HG03521 (cell line): ENCODE data around the gene PKN2.
A peak's percentile ranks its signal among the peaks of the same experiment; 100 is the strongest.

Source experiments
- ATAC-seq: cut with Tn5 transposase; IDR thresholded peaks from one replicate; pipeline ENCODE4 v1.9.1; 2021; ENCODE audit warnings: mild to moderate bottlenecking, moderate library complexity; ENCODE audit not compliant: unreplicated experiment

Gene PKN2

GRCh38 chr1:88683541-88684481 lies at the start of gene PKN2:
Gene PKN2, plus strand, starts transcription at chr1:88684273. Its CDS starts 308 bp downstream, at chr1:88684581.
- ATAC-seq, result peak; percentile 86

GRCh38 chr1:88634538-88634937 lies 49.5 kb upstream of the PKN2 start:
- no peak for ATAC-seq

DNA sequence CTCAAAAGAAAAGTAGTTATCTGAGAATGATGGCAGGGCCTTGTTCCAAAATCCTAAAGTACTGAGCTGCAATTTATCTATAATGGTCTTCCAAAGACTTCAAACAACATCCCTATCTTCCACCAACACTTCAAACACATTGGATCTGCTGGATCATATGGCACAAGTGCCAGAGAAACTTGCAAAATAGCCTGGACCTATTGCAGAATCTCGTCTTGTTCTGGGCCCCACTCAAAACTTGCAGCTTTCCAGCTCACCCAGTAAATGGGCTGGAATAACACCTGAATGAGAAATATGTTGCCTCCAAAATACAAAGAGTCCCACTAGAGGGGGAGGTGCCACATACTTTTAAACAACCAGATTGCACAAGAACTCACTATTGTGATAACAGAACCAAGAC lies 44.0 kb upstream of the PKN2 start:
- no peak for ATAC-seq

GRCh38 chr1:88645886-88646285 lies 38.2 kb upstream of the PKN2 start:
- no peak for ATAC-seq

DNA sequence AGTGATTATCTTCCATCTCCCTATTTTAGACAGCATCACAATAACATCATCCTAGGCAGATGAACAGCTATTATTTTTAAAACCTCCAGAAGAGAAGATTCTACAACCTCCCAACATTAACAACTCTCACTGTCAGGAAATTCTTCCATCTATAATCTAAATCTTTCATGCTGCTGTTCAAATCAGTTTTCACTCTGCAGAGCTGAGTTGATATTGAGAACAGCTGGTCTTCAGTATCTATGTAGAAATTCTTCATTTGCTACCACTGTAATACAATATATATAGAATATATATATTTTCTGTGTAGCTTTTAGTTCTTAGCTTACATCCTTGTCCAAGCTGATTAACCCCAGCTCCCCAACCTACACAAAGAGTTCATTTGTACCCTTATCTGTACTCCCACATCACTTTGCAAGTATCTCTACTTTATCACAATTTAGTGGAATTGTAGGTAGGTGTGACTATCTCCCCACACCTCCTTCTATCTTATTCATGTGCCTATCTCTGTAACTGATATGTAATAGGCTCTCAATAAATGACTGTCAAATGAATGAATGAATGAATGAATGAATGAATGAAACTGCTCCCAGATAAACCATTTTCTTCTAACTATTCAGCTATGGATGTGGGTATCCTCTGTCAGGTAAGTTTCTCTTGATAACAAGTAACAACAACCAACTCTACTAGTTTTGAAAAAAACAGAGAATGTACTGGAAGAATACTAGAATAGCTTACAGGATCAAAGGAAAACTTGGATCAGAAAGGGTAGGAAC lies 37.4 kb upstream of the PKN2 start:
- no peak for ATAC-seq

DNA sequence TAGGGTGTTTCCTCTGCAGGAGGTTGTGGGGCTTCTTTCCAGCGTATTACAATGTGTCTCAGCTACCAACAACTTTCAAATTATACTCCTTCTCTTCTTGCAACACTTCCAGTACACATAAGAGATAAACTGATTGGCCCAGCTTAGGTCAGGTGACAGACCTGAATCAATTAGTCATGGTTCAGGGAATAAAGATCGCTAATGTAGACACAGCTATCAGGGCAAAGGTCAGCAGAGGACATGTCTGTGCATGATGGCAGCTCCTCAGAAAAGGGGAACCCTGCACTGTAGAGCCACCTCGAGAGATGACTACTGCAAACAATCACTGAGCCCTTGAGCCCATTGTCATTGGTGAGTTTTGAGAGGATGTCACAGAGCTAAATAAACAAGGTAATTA lies 36.8 kb upstream of the PKN2 start:
- no peak for ATAC-seq

- no peak for ATAC-seq
These were observed 36.2 kb upstream of the PKN2 start for GRCh38 chr1:88647749-88648415.

GRCh38 chr1:88648706-88649105 lies 35.4 kb upstream of the PKN2 start:
- ATAC-seq, result no peak

DNA sequence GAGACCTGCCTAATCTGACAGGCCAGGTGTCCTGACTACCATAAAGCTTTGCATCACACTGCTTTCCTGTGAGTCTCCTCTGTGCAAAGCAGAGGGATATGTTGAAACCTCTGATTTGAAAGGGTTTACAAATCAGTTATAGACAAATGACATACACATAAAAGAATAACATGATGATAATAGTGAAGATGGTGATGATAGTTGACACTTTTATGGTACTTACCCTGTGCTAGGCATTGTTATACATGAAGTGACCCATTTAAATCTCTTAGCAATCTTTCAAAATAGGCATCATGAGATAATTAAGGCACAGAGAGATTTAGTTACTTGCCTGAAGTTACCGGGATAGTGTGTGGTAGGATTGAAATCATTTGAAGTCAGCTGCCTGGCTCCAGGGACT lies 34.1 kb upstream of the PKN2 start:
- no peak for ATAC-seq

DNA sequence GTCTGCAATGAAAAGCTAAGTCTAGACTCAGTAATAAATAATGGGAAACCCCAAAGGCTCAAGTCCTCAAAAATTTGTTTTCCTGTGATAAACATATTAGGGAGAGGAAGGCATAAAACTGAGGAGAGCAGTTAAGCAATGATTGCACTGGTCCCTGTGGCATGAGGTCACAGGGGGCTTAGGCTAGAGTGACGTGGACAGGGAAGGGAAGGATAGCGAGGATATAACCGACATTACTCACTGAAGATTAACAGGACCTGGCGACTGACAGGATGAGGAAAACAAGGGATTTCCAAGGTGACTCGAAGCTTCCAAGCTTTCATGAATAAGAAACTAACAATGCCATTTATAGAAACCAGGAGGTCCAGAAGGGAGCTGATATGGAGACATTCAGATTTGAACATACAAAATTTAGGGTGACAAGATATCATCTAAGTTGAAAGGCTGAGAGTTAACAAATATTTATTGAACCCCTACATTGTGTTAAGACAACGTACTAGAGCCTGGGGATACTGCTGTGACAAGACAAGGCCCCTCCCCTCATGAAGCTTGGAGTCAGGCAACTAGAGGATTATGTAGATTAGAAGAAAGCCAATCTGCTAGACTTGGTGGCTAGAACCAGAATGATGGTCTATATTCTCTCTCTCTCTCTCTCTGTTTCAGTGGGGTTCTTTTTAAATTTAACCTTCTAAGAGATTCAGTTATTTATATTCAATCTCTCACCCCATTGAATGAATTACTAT lies 33.2 kb upstream of the PKN2 start:
- ATAC-seq, result no peak

DNA sequence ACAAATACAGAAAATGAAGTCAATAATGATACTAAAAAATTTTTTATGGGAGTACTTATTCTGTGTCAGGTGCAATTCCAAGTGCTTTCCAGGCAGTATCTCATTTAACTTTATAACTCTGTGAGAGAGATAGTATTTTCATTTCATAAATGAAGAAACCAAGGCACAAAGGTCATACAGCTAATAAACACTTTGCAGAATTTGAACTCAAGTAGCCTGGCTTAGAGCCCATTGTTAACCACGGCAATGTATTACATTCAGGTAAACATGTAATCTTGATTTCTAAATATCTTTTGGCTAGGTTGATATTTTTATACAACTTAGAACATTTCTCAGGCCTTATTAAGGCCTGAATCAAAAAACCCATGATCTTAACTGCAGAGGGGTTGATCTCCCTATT lies 28.9 kb upstream of the PKN2 start:
- no peak for ATAC-seq

DNA sequence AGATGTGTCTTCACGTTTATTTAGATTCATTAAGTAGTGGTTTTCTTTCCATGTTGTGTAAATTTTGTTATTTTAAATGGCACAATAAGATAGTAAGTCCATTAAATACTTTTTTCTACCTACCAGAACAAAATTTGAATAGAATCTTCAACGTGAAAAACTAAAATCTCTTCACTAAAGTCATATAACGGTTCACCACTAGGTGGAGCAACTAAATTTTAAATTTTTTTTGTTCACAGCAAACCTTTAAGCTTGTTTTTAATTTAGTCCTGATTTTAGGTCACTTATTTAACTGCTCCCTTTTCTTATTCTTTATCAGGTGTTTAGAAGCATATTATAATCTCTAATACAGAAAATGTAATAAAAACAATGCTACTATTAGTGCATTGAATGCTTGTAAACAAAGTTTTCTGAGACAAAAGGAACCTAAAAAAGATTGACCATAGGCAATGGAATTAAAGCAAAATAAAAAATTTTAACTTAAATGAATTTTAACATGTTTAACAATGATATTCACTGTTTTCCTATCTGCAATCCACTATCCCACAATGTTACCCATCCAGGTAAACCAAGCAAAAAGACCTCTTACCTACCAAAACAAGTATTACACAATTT lies 28.3 kb upstream of the PKN2 start:
- ATAC-seq, result no peak

- no peak for ATAC-seq
These were observed 25.7 kb upstream of the PKN2 start for GRCh38 chr1:88658419-88658818.

DNA sequence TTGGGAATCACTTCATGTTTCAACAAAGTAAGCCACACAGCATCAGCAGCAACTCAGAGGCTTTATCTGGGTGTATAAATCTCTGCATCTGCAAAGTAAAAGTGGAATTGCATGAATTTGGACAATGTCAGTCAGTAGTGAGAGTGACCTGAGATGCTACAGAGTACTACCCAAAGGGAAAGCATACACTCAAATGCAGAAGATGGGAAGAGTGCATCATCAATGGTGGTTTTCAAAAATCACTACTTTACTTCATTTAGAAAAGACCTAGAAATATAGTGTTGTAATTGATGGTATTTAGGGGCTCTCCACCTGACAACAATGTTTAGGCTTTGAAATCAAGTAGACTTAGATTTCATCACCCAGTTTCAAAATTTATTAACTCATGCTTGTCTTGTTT lies 24.5 kb upstream of the PKN2 start:
- no peak for ATAC-seq

DNA sequence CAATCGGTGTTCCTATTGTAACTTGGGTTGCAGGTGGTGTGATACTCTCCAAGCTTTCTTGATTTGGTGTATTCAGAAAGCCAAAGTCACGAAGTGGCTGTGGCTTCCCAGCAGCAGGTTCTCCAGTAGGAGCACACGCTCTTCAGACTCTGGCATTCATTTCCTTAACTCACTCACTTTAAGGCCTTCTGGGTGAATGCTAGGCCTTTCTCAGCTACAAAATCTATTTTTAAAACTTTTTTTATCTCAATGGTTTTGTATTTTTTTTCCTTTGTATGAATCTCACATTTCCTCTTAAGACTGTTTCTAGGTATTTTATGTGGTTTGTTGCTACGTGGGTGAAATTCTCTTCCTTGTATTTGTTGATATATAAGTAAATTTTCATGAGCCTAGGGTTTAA lies 22.9 kb upstream of the PKN2 start:
- ATAC-seq, result no peak

DNA sequence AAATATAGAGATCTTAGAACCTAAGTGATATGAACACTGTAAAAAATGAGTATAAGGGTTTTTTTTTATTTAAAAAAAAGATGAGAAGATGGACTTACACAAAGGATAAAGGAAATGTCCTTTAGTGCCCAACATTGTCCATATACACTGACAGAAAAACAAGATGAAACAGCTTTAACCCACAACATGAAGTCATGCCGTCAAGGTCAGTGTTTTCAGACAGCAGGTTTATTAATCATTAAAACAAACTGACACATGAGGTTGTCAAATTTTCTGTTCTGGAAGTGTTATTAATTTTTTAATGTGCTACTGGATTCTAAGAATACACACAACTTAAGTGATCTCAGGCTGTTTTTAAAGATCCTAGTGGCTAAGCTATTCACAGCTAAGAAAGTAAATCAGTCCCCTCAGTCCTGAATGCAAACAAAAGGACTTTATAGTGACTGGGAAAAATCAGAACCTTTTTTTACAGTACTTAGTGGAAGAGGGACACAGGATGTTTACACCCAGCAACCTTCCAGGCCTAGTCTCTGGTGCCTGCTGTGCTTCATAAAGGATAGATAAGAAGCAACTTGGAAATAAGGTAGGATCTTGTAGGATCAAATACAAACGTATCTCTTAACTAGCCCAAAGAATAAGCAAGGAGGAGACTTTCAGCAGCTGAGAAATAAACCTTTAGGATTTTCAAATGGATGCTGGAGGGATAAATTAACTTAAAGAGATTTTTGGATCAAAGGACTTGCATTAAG lies 21.9 kb upstream of the PKN2 start:
- no peak for ATAC-seq

DNA sequence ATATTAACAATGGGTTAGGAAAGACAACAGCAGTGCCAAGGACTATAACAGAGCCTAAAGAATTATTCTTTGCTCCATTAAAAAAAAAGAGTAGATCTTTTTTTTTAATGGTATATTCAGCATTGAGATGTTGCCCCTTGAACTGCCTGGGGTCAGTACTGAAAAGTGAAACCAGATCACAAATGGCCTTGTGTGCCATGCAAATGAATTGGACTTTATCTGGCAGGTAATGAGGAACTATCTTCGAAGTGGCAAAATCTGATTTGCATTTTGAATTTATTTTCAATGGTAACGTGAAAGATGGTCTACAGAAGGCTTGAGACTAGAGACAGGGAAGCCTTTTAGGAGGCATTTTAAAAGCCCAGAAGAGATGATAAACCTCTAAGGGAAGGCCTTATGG lies 21.4 kb upstream of the PKN2 start:
- no peak for ATAC-seq

- no peak for ATAC-seq
These were observed 15.7 kb upstream of the PKN2 start for GRCh38 chr1:88668405-88668804.

GRCh38 chr1:88670462-88670861 lies 13.6 kb upstream of the PKN2 start:
- no peak for ATAC-seq

GRCh38 chr1:88673446-88673845 lies 10.6 kb upstream of the PKN2 start:
- ATAC-seq, result no peak
